GM15510 (cell line): ENCODE measurements around the gene ZNF497.

Experiments
- POLR2A ChIP-seq: IDR thresholded peaks from 3 replicates; pipeline ENCODE4 v1.6.1; 2011; ENCODE audit warnings: borderline replicate concordance; ENCODE audit not compliant: insufficient read length; ENCODE audit errors: extremely low read depth

The ZNF497 gene

DNA sequence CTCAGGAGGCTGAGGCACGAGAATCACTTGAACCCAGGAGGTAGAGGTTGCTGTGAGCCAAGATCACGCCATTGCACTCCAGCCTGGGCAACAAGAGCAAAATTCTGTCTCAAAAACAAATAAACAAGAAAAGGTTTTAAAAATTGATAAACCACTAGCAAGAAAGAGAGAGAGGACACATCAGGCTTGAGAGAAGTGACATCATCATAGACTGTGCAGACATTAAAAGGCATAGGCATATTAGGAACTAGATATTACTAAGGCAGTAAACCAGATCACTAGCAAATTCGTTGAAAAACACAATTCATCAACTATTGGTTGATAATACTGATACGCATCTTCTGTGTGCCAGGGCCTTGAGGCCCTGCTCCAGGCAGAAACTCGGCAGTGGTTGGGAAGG is 17.0 kb downstream of the ZNF497 start:
- no peak for TF ChIP-seq POLR2A

DNA sequence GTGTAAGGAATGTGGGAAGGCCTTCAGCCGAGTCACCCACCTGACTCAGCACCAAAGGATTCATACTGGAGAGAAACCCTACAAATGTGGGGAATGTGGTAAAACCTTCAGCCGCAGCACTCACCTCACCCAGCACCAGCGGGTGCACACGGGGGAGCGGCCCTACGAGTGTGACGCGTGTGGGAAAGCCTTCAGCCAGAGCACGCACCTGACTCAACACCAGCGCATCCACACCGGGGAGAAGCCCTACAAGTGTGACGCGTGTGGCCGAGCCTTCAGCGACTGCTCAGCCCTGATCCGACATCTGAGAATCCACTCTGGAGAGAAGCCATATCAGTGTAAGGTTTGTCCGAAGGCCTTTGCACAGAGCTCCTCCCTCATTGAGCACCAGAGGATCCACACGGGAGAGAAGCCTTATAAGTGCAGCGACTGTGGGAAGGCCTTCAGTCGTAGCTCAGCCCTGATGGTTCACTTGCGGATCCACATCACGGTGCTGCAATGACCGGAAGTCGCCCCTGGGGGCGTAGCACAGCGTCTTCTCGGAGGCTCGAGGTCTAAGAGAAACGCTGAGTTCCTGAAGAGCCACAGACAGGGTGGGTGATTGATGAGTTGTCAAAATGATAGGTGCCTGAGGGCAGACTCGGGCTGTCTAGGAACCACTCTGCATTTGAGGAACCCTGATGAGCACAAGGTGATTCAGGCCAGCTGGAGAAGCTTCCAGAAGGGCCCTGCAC is 23.6 kb downstream of the ZNF497 start:
- no peak for TF ChIP-seq POLR2A

DNA sequence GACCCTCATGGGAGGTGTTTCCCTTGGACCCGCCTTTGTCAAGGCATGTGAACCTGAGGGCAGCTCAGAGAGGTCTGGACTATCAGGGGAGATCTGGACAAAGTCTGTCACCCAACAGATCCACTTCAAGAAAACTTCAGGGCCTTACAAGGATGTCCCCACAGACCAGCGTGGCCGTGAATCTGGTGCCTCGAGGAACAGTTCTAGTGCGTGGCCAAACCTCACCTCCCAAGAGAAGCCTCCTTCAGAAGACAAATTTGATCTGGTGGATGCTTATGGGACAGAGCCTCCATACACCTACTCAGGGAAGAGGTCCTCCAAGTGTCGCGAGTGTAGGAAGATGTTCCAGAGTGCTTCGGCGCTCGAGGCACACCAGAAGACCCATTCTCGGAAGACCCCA is 24.2 kb downstream of the ZNF497 start:
- TF ChIP-seq POLR2A = no peak

DNA sequence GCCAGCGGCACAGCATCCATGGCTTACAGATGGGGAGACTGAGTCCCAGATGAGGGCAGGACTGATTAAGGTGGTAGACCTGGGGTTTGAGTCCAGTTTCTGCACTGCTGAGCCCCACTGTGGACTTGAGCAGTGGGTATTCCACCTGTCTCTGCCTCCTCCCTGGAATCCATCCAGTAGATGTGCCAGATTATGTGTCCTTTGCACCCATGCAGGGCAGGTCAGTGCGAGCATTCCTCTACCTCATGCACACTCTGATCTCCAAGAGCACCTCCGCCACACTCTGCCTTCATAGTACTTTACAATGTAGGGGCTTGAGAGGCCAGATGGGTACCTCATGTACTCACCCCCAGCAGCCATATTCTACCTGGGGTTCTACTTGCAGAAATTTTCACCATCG is 25.7 kb downstream of the ZNF497 start:
- TF ChIP-seq POLR2A = no peak

DNA sequence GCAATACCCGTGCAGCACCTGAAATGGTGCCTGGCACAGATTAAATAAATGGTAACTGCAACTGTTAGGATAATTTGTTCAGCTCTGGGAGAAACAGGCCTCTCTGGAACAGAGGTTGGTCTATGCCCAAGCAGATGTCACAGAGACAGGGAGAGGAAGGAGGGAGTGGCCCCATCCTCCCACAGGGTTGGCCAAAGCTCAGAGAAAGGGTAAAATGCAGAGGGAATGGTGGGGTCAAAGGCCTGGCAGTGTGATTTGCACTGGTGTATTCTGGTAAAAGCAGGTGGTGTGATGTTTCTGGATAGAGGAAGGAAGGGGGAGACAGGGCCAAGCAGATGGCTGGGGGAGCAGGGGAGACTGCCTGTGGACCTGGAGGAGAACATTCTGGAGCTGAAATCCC is 26.3 kb downstream of the ZNF497 start:
- no peak for TF ChIP-seq POLR2A

DNA sequence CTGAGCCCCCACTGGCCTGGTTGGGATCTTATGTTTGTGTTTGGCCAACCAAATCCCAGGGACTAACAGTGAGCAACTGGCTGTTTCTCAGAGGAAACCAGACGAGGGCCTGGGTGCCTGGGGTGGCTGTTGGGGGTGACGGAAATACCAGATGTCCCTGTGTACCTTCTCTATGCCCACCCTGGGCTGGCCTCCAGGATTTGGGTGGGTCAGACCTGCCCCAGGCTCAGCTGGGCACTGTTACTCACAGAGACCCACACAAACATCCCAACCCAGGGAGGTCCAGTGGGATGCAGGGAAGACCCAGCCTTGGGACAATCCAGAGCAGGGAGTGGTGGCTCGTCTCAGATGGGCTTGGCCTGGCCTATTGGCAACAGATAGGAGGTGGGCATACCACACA is 26.9 kb downstream of the ZNF497 start:
- TF ChIP-seq POLR2A = no peak

DNA sequence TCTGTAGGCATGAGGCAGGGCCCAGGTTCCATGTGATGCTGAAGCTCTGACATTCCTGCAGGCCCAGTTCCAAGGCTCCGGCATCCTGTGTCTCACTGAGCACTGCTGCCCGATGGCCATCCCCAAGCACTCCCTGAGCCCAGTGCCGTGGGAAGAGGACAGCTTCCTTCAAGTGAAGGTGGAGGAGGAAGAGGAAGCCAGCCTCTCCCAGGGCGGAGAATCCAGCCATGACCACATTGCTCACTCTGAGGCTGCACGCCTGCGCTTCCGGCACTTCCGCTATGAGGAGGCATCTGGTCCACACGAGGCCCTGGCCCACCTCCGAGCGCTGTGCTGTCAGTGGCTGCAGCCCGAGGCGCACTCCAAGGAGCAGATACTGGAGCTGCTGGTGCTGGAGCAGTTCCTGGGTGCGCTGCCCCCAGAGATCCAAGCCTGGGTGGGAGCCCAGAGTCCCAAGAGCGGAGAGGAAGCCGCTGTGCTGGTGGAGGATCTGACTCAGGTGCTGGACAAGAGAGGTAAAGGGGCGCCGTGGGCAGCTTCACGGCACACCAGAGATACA is 27.8 kb downstream of the ZNF497 start:
- no peak for TF ChIP-seq POLR2A

DNA sequence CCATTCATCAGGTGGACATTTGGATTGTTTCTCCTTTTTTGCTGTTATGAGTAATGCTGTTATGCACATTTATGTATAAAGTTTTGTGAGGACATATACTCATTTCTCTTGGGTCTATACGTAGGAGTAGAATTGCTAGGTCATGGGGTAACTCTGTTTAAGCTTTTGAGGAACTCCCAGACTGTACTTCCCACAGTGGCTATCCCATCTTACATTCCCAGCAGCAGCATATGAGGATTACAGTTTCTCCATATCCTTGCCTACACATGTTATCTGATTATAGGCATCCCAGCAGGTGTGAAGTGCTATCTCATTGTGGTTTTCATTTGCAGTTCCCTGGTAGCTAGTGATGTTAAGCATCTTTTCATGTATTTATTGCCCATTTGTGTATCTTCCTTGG is 29.9 kb downstream of the ZNF497 start:
- TF ChIP-seq POLR2A = no peak

DNA sequence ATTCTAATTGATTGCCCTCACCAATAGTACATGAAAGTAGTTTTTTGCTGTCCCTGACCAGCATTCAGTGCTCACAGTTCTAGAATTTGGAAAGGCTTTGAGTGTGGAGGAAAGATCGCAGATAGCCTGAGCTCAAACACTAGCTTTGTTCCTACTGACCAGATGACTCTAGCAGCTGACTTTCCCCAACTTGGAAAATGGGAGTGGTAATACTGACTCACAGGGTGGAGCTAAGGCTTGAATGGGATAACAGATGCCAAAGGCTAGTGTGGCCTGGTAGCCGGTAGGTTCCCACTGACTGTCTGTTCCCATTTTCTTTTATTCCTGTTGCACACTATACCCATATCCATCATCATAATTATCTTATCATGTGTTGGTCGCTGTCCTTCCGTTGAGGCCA is 32.1 kb downstream of the ZNF497 start:
- no peak for TF ChIP-seq POLR2A

DNA sequence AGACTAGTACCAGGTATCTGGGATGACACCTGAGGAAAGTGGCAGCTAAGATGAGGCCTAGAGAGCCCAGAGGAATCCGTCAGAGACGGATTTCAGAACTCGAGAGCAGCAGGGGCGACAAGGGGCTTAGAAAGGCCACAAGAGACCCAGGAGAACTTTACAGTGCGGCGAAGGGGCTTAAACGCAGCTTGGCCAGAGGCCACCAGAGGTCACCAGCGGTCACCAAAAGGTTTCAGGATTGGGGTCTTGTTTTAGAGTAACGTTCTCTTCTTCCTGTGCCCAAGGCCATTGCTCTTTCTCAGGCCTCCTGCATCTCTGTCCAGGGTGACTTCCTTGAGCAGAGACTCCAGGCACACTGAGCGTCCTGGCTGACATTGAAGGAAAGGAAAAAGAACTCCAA is 33.6 kb downstream of the ZNF497 start:
- no peak for TF ChIP-seq POLR2A

DNA sequence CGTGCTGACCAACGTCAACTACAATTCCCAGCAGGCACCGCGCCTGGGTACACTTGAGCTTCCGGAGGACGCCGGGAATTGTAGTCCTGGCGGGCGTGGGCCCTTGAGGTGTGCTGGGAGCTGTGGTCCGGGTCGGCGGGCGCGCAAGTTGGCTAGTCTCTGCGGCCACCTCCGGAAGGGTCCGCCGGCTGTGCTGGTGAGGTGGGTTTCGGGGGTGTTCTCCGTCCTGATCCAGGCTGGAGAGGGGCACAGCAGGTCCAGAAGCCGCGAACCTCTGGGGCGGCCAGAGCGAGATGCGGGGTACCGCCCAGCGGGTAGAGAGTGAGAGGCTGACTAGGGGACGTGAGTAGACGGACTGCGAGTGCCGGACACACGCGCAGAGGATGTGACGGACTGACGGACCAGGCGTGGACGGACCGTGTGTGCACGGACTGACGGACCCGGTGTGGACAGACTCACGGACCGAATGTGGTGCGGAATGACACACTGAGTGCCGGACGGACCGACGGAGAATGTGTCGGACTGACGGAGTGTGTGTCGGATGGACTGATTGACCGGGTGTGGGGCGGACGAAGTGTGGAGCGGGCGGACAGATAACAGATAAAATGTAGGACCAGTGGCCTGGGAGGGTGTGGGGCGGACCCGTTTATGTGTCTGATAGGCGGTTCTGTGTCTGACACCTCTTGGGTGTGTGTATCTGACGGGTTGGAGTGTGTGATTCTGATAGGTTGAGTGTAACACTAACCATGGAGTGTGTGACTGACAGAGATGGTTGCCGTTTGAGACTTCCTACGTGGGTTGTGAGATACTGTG is 35.4 kb downstream of the ZNF497 start, which contains the start of gene ZSCAN22:
Gene ZSCAN22, plus strand, starts transcription at position 81 of the 813 bp plus-strand sequence. CDS start 7,809 bp downstream, outside the sequence.
- TF ChIP-seq POLR2A = peak; percentile 31

DNA sequence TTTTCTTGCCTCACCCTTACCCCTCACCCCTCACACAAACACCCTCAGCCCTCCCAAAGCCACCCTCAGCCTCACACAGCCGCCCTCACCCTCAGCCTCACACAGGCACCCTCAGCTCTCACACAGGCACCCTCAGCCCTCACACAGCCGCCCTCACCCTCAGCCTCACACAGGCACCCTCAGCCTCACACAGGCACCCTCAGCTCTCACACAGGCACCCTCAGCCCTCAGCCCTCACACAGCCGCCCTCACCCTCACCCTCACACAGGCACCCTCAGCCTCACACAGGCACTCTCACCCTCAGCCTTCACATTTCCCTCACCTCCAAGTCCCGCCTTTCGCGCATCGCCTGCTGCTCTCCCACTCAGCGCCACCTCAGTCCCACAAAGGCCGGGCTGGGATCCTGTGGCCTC is 36.0 kb downstream of the ZNF497 start:
- TF ChIP-seq POLR2A = no peak

DNA sequence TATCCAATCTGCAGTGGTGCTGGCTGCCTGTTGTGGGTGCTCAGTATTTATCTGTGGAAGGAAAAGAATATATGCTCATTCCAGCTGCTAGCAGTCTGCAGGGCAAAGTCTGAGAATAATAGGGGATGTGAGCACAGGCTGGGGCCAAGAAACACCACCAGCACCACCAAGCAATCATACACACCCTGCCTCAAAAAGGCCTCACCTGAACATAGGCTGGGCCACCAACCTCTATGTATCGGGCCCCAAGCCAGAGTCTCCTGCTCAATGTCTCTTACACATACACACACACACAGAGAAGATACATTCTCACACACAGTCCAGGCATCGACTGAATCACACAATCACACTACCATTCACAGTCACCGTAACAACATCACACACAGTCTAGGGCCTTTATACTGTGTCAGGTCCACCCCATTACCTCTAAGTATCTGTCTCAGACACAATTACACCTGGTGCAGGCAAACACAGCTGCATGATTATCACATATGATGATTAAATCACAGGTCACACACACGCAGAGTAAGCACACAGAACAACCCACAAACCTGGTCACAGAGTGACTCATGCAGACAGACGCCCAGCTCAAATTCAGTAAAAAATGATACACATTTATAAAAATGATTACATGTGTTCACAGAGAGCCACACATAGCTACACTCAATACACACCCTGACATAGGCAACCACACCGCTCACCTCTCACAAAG is 37.1 kb downstream of the ZNF497 start:
- TF ChIP-seq POLR2A = no peak

DNA sequence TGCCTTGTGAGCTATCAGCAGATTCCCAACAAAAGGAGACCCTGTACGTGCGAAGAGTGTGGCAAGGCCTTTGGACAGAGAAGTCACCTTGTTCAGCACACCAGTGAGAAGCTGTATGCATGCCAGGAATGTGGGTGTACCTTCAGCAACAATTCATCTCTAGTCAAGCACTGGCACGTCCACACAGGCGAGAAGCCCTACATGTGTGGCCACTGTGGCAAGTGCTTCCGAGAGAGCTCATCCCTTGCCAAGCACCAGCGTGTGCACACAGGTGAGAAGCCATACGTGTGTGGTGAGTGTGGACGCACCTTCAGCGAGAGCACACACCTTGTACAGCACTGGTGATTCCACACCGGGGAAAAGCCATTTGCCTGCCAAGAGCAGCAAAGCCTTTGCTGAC is 43.3 kb downstream of the ZNF497 start:
- TF ChIP-seq POLR2A = no peak

DNA sequence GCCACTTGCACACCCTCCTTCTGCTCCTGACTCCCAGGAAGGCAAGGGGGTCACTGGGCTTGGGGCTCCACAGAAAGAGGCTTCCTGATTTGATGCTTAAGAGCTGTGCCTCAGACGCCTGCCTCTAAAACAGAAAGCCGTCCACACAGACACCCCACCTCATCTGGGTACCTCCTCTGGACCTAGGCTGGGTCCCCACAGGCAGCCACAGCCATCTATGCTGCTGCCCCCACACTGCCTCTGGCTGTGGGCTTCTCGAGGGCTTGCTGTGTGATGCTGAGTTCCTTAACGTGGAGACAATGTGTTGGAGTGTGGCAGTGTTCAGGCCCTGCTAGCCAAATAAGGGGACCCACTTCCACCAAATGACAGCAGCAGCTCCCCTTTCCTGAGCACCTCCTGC is 44.3 kb downstream of the ZNF497 start:
- TF ChIP-seq POLR2A = no peak
